ENCODE measurements around the gene ZAR1L. TPM values are rescaled to one million over a fixed set of nuclear protein-coding genes. Genes with fewer than 3 reads are reported as not detected.

The ZAR1L gene
- total and polyA plus RNA-seq, 11 donors = not detected

- DNase-seq = no peak
- no peak for ATAC-seq
- Histone ChIP-seq H3K27ac (no peak overlapping the region), H3K4me3 (no peak overlapping the region), H3K36me3 (peaks cover 3 to 65% (median 35%) of the 10 kb centered on the region in 9 donors), H3K9me3 (no peaks in the 10 kb centered on the region), H3K27me3 (no peaks in the 10 kb centered on the region), H3K4me1 (peaks cover 0 to 11% (median 0%) of the 10 kb centered on the region in 12 donors)
- intact Hi-C loops (cut with DNase I) = loop anchor here in 1 of 10 donors (5.0 kb wide), 1 partner anchor 45 kb away; no protein-coding TSS in a partner anchor
- WGBS, 4 donors = 85 to 87% (median 85%) methylated on average over 2 of the region's 2 CpGs
- TF ChIP-seq POLR2A (IDR thresholded peaks at IDR 0.05) = no peak
- no peak for TF ChIP-seq CTCF (IDR thresholded peaks at IDR 0.05)
These were observed 18.0 kb downstream of the ZAR1L start for GRCh38 chr13:32297206-32297605.

- Histone ChIP-seq H3K27ac (peak overlapping the region; percentile 5 to 84 (median 74)), H3K27me3 (no peaks in the 10 kb centered on the region), H3K9me3 (no peaks in the 10 kb centered on the region), H3K4me1 (peaks cover 6 to 43% (median 20%) of the 10 kb centered on the region in 12 donors), H3K4me3 (peak overlapping the region in 1 of 12 donors; percentile 17), H3K36me3 (peaks cover 0 to 66% (median 31%) of the 10 kb centered on the region in 9 donors)
- WGBS, 4 donors = 40 to 60% (median 47%) methylated on average over 4 of the region's 4 CpGs
- no peak for ATAC-seq
- intact Hi-C loops (cut with DNase I) = loop anchor here in 3 of 10 donors (2.0 to 5.0 kb wide), 2 partner anchors 31 to 33 kb away; no protein-coding TSS in a partner anchor
- no peak for DNase-seq
- TF ChIP-seq CTCF (IDR thresholded peaks at IDR 0.05) (no peak), POLR2A (IDR thresholded peaks at IDR 0.05) (no peak)
These were observed 29.6 kb downstream of the ZAR1L start for GRCh38 chr13:32285633-32285965.

- DNase-seq (peak in 3 of 5 donors; percentile 39 to 70 (median 61)), ATAC-seq (peak; percentile 33 to 68 (median 57))
- H3K27ac ChIP-seq = peak overlapping the region; percentile 39 to 84 (median 74)
- no peaks in the 10 kb centered on the region for H3K27me3 ChIP-seq
- no peak for TF ChIP-seq POLR2A (IDR thresholded peaks at IDR 0.05)
- no peak for TF ChIP-seq CTCF (IDR thresholded peaks at IDR 0.05)
- 8 to 18% (median 13%) methylated on average over 6 of the region's 6 CpGs for WGBS, 4 donors
- H3K9me3 ChIP-seq = no peaks in the 10 kb centered on the region
- H3K4me1 ChIP-seq = peaks cover 6 to 43% (median 20%) of the 10 kb centered on the region in 12 donors
- H3K36me3 ChIP-seq = peaks cover 0 to 66% (median 35%) of the 10 kb centered on the region in 9 donors
- intact Hi-C loops (cut with DNase I) = loop anchor here in 3 of 10 donors (2.0 to 5.0 kb wide), 2 partner anchors 30 to 33 kb away; no protein-coding TSS in a partner anchor
- peak overlapping the region in 1 of 12 donors; percentile 17 for H3K4me3 ChIP-seq
These were observed 30.1 kb downstream of the ZAR1L start for GRCh38 chr13:32284927-32285632.

- no peak overlapping the region for H3K4me3 ChIP-seq
- peak overlapping the region in 8 of 12 donors; percentile 5 to 33 (median 20) for H3K27ac ChIP-seq
- H3K9me3 ChIP-seq = no peaks in the 10 kb centered on the region
- intact Hi-C loops (cut with DNase I) = no loop called here
- H3K4me1 ChIP-seq = peaks cover 6 to 43% (median 20%) of the 10 kb centered on the region in 12 donors
- no peak for TF ChIP-seq CTCF (IDR thresholded peaks at IDR 0.05)
- TF ChIP-seq POLR2A (IDR thresholded peaks at IDR 0.05) = no peak
- DNase-seq (no peak), ATAC-seq (peak; percentile 55 to 73 (median 65))
- peaks cover 0 to 68% (median 49%) of the 10 kb centered on the region in 9 donors for H3K36me3 ChIP-seq
- WGBS, 4 donors = 42 to 59% (median 47%) methylated on average over 2 of the region's 2 CpGs
- H3K27me3 ChIP-seq = no peaks in the 10 kb centered on the region
These were observed 33.0 kb downstream of the ZAR1L start for GRCh38 chr13:32282096-32282711.
